Liver (tissue), 9 donors: ENCODE results near the gene MDM2. TPM values are rescaled to one million over a fixed set of nuclear protein-coding genes. Genes with fewer than 3 reads are reported as not detected.

Experiments
- DNase-seq: peaks from one replicate; pipeline ENCODE4 v3.0.0-alpha.2; 2017; ENCODE audit warnings: low spot score
- H3K27ac ChIP-seq, 2 donors: one replicate each; pipeline ENCODE4 v1.7.0; 2013; ENCODE audit warnings: inconsistent platforms in 2 of 2, low read length in 2 of 2, control low read depth in 1 of 2, low read depth in 1 of 2, mild to moderate bottlenecking in 1 of 2
- H3K27me3 ChIP-seq, 4 donors: one replicate each; pipeline versions ENCODE4 v1.6.1 to v1.7.0; 2013; ENCODE audit warnings: low read length in 3 of 4, inconsistent platforms in 1 of 4, mild to moderate bottlenecking in 1 of 4, moderate library complexity in 1 of 4; ENCODE audit not compliant: control insufficient read depth in 4 of 4, insufficient read depth in 4 of 4
- H3K36me3 ChIP-seq, 4 donors: one replicate each; pipeline versions ENCODE4 v1.6.1 to v1.7.0; 2013; ENCODE audit warnings: low read length in 3 of 4, mild to moderate bottlenecking in 3 of 4, low read depth in 1 of 4, moderate library complexity in 1 of 4; ENCODE audit not compliant: control insufficient read depth in 4 of 4, insufficient read depth in 3 of 4
- H3K4me1 ChIP-seq, 4 donors: one replicate each; pipeline versions ENCODE4 v1.6.1 to v1.7.0; 2013; ENCODE audit warnings: low read length in 3 of 4, mild to moderate bottlenecking in 3 of 4, moderate library complexity in 1 of 4; ENCODE audit not compliant: control insufficient read depth in 4 of 4, insufficient read depth in 4 of 4
- H3K4me3 ChIP-seq, 3 donors: one replicate each; pipeline versions ENCODE4 v1.6.1 to v1.7.0; 2013; ENCODE audit warnings: low read length in 3 of 3, control low read depth in 1 of 3, low read depth in 1 of 3, mild to moderate bottlenecking in 1 of 3
- H3K9ac ChIP-seq, 2 donors: one replicate each; pipeline ENCODE4 v1.7.0; 2013; ENCODE audit warnings: low read length in 2 of 2, mild to moderate bottlenecking in 2 of 2, moderate library complexity in 2 of 2, control low read depth in 1 of 2, low read depth in 1 of 2
- H3K9me3 ChIP-seq, 4 donors: one replicate each; pipeline versions ENCODE4 v1.6.1 to v1.7.0; 2013; ENCODE audit warnings: low read length in 3 of 4; ENCODE audit not compliant: control insufficient read depth in 4 of 4
- ATF3 ChIP-seq: IDR thresholded peaks from 2 replicates; pipeline ENCODE4 v1.6.1; 2016; ENCODE audit warnings: antibody characterized with exemption
- CTCF ChIP-seq: fragments of 150-350 bp; IDR thresholded peaks from 2 replicates; pipeline ENCODE4 v1.5.1; 2017; ENCODE audit warnings: improper control_type of control experiment, low read depth, low read length; ENCODE audit not compliant: missing input control
- EGR1 ChIP-seq, 2 donors: IDR thresholded peaks; 2 replicates each; pipeline ENCODE4 v1.6.1; 2016 to 2018; ENCODE audit warnings: antibody characterized with exemption in 2 of 2, low read depth in 2 of 2
- FOXA1 ChIP-seq: IDR thresholded peaks from 2 replicates; pipeline ENCODE4 v1.6.1; 2016; ENCODE audit warnings: antibody characterized with exemption
- FOXA2 ChIP-seq: IDR thresholded peaks from 2 replicates; pipeline ENCODE4 v1.6.1; 2016; ENCODE audit warnings: antibody characterized with exemption
- GABPA ChIP-seq, 2 donors: IDR thresholded peaks in 1 of 2; conservative IDR thresholded peaks in 1 of 2; 2 replicates each; pipeline ENCODE4 v1.6.1; 2016; ENCODE audit warnings: antibody characterized with exemption in 2 of 2, mild to moderate bottlenecking in 1 of 2, moderate library complexity in 1 of 2
- HNF4A ChIP-seq, 2 donors: conservative IDR thresholded peaks; 2 replicates each; pipeline ENCODE4 v1.6.1; 2016; ENCODE audit warnings: antibody characterized with exemption in 2 of 2, mild to moderate bottlenecking in 2 of 2
- HNF4G ChIP-seq: IDR thresholded peaks from 2 replicates; pipeline ENCODE4 v1.6.1; 2016; ENCODE audit warnings: antibody characterized with exemption
- JUND ChIP-seq, 2 donors: IDR thresholded peaks; 2 replicates each; pipeline ENCODE4 v1.6.1; 2016; ENCODE audit warnings: antibody characterized with exemption in 2 of 2
- NR2F2 ChIP-seq: IDR thresholded peaks from 2 replicates; pipeline ENCODE4 v1.6.1; 2016; ENCODE audit warnings: antibody characterized with exemption
- RAD21 ChIP-seq, 2 donors: IDR thresholded peaks; 2 replicates each; pipeline ENCODE4 v1.6.1; 2016; ENCODE audit warnings: antibody characterized with exemption in 2 of 2, mild to moderate bottlenecking in 2 of 2
- RXRA ChIP-seq, 2 donors: IDR thresholded peaks; 2 replicates each; pipeline ENCODE4 v1.6.1; 2017 to 2018; ENCODE audit warnings: antibody characterized with exemption in 2 of 2, mild to moderate bottlenecking in 1 of 2
- SP1 ChIP-seq: IDR thresholded peaks from 2 replicates; pipeline ENCODE4 v1.6.1; 2018; ENCODE audit warnings: antibody characterized with exemption, mild to moderate bottlenecking
- TAF1 ChIP-seq: conservative IDR thresholded peaks from 2 replicates; pipeline ENCODE4 v1.6.1; 2016; ENCODE audit warnings: antibody characterized with exemption, mild to moderate bottlenecking
- YY1 ChIP-seq: IDR thresholded peaks from 2 replicates; pipeline ENCODE4 v1.6.1; 2016; ENCODE audit warnings: antibody characterized with exemption, mild to moderate bottlenecking
- WGBS: extraction: QIAGEN DNeasy Blood & Tissue Kit; methylation state at CpG from one replicate; pipeline ENCODE4 v1.1.7; 2013; 5-methylcytosine and 5-hydroxymethylcytosine counted together
- polyA plus RNA-seq, 2 donors: library from polyadenylated mRNA; stranded (reverse) in 1 of 2; unstranded in 1 of 2; fragments of 200-250 nt in 1 of 2; fragments of >200 nt in 1 of 2; fragmentation: Nextera tagmentation in 1 of 2; extraction: Ambion mirVana in 1 of 2; gene quantifications; one replicate each; pipeline versions ENCODE4 v1.2.1 to v1.2.3, GENCODE V29; 2013 to 2015
- total RNA-seq, 2 donors: library from RNA; depleted of rRNA; stranded (reverse); fragments of >200 nt; gene quantifications; one replicate each; pipeline ENCODE4 v1.2.3, GENCODE V29; 2014
- TF ChIP-seq, protein P1 (sequence below): IDR thresholded peaks from 2 replicates; pipeline ENCODE4 v1.6.1; 2016; ENCODE audit warnings: antibody characterized with exemption
- TF ChIP-seq, protein P2 (sequence below): IDR thresholded peaks from 2 replicates; pipeline ENCODE4 v1.6.1; 2016; ENCODE audit warnings: antibody characterized with exemption
- TF ChIP-seq, protein P3 (sequence below): IDR thresholded peaks from 2 replicates; pipeline ENCODE4 v1.6.1; 2016; ENCODE audit warnings: antibody characterized with exemption, mild to moderate bottlenecking
- donor health status: healthy.
- donor health status: healthy.
- donor health status: healthy.
- donor health status: healthy.
- donor health status: healthy.

MDM2 gene
- total and polyA plus RNA-seq, 4 donors: 10.1 to 69.4 (median 36.9) TPM

DNA sequence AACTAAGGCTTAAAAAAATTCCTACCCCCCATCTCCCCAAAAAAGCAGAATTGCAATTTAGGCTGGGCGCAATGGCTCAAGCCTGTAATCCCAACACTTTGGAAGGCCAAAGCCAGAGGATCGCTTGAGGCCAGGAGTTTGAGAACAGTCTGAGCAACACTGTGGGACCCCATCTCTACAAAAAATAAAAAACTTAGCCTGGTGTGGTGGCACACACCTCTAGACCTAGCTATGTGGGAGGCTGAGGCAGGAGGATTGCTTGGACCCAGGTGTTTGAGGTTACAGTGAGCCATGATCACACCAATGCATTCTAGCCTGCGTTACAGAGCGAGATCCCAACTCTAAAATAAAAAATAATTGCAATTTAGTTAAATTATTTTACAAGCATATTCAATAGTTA lies 70.9 kb downstream of the MDM2 start:
- Histone ChIP-seq H3K27ac (no peak overlapping the region), H3K4me3 (no peak overlapping the region), H3K9ac (no peak overlapping the region), H3K36me3 (peaks cover 3 to 16% (median 5%) of the 10 kb centered on the region in 4 donors), H3K4me1 (no peaks in the 10 kb centered on the region), H3K27me3 (no peaks in the 10 kb centered on the region), H3K9me3 (no peaks in the 10 kb centered on the region)
- TF ChIP-seq JUND (IDR thresholded peaks at IDR 0.05) (no peak), HNF4G (no peak), RXRA (IDR thresholded peaks at IDR 0.05) (no peak), YY1 (no peak), TAF1 (no peak), RAD21 (IDR thresholded peaks at IDR 0.05) (no peak), EGR1 (IDR thresholded peaks at IDR 0.05; ENCODE audit: low read depth in 2 of 2) (no peak), GABPA (IDR thresholded peaks at IDR 0.05 in 1 of 2, conservative IDR thresholded peaks at IDR 0.05 in 1 of 2) (no peak), FOXA1 (no peak), ATF3 (no peak), CTCF (no peak), NR2F2 (no peak), FOXA2 (no peak)
- TF ChIP-seq, protein P1, sequence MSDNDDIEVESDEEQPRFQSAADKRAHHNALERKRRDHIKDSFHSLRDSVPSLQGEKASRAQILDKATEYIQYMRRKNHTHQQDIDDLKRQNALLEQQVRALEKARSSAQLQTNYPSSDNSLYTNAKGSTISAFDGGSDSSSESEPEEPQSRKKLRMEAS: no peak
- WGBS: over 99% methylated on average over 4 of the region's 4 CpGs
- no peak for DNase-seq

DNA sequence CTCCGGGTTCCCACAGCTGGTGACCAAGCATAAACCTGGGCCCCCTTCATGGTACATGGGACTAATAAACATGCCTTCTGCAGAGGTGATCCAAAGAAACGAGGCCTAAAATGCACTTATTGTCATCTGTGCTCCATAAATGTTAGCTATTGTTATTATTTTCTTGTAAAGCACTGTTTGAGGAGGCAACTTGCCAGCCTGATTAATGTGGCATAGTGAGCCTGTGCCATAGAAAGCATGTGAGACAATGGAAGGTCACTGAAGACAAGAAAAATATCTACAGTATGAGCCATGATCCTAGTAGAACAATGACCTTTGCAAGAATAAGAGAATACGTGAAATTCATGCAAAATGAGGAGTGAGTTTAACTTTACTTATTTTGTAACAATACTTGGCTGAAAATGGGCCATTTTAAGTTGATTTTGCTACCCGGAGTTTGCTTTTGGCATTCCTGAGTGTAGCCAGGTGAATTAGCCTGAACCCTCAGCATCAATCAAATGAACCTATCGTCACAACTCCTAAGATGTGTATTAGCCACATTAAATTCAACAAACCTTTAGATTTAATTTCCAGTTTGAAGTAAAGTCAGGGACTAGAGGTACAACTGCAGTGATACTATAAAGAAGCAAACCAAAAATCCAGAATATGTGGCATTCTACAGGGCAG lies 72.8 kb downstream of the MDM2 start:
- H3K9me3 ChIP-seq: no peaks in the 10 kb centered on the region
- no peak overlapping the region for H3K9ac ChIP-seq
- DNase-seq: no peak
- TF ChIP-seq HNF4G: no peak
- TF ChIP-seq NR2F2: no peak
- no peak for TF ChIP-seq ATF3
- TF ChIP-seq TAF1: no peak
- TF ChIP-seq FOXA2: no peak
- TF ChIP-seq, protein P2, sequence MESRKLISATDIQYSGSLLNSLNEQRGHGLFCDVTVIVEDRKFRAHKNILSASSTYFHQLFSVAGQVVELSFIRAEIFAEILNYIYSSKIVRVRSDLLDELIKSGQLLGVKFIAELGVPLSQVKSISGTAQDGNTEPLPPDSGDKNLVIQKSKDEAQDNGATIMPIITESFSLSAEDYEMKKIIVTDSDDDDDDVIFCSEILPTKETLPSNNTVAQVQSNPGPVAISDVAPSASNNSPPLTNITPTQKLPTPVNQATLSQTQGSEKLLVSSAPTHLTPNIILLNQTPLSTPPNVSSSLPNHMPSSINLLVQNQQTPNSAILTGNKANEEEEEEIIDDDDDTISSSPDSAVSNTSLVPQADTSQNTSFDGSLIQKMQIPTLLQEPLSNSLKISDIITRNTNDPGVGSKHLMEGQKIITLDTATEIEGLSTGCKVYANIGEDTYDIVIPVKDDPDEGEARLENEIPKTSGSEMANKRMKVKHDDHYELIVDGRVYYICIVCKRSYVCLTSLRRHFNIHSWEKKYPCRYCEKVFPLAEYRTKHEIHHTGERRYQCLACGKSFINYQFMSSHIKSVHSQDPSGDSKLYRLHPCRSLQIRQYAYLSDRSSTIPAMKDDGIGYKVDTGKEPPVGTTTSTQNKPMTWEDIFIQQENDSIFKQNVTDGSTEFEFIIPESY: no peak
- no peak for TF ChIP-seq RXRA (IDR thresholded peaks at IDR 0.05)
- no peak for TF ChIP-seq HNF4A (conservative IDR thresholded peaks at IDR 0.05)
- TF ChIP-seq, protein P3, sequence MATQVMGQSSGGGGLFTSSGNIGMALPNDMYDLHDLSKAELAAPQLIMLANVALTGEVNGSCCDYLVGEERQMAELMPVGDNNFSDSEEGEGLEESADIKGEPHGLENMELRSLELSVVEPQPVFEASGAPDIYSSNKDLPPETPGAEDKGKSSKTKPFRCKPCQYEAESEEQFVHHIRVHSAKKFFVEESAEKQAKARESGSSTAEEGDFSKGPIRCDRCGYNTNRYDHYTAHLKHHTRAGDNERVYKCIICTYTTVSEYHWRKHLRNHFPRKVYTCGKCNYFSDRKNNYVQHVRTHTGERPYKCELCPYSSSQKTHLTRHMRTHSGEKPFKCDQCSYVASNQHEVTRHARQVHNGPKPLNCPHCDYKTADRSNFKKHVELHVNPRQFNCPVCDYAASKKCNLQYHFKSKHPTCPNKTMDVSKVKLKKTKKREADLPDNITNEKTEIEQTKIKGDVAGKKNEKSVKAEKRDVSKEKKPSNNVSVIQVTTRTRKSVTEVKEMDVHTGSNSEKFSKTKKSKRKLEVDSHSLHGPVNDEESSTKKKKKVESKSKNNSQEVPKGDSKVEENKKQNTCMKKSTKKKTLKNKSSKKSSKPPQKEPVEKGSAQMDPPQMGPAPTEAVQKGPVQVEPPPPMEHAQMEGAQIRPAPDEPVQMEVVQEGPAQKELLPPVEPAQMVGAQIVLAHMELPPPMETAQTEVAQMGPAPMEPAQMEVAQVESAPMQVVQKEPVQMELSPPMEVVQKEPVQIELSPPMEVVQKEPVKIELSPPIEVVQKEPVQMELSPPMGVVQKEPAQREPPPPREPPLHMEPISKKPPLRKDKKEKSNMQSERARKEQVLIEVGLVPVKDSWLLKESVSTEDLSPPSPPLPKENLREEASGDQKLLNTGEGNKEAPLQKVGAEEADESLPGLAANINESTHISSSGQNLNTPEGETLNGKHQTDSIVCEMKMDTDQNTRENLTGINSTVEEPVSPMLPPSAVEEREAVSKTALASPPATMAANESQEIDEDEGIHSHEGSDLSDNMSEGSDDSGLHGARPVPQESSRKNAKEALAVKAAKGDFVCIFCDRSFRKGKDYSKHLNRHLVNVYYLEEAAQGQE: no peak
- no peak for TF ChIP-seq GABPA (IDR thresholded peaks at IDR 0.05 in 1 of 2, conservative IDR thresholded peaks at IDR 0.05 in 1 of 2)
- TF ChIP-seq CTCF: no peak
- no peak for TF ChIP-seq SP1
- no peak for TF ChIP-seq RAD21 (IDR thresholded peaks at IDR 0.05)
- H3K27ac ChIP-seq: no peak overlapping the region
- WGBS: 91% methylated on average over 5 of the region's 5 CpGs
- H3K36me3 ChIP-seq: peaks cover 3 to 17% (median 7%) of the 10 kb centered on the region in 4 donors
- no peaks in the 10 kb centered on the region for H3K27me3 ChIP-seq
- no peak overlapping the region for H3K4me3 ChIP-seq
- H3K4me1 ChIP-seq: no peaks in the 10 kb centered on the region
